ENCODE results near the gene FLNC.

Gene FLNC

DNA sequence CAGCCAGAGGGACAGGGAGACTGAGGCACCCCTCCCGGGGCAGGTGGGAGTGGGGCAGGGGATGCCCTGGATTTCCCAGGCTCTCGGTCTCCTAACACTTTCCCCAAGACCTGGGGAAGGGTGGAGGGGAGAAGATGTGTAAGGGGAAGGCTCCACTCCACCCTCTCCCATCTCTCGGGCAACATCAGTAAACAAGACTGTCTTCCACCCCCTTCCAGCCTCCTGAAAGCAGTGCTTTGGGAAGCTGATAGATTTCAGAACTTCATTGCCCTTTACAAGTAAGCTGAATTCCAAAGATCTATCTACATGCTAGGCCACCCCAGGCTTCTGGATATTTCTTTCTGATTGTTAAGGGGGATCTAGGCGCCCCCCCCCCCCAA, 3.7 kb downstream of the FLNC start:
- Histone ChIP-seq H2AFZ (no peak overlapping the region), H3K79me2 (no peaks in the 10 kb centered on the region), H3K27ac (no peak overlapping the region), H3K9ac (no peak overlapping the region), H3K27me3 (ENCODE audit: control insufficient read depth, insufficient read depth, low read length) (no peaks in the 10 kb centered on the region), H3K36me3 (ENCODE audit: control insufficient read depth, insufficient read depth, low read length) (no peaks in the 10 kb centered on the region), H3K4me3 (ENCODE audit: low read depth, low read length) (no peak overlapping the region), H3K4me1 (peaks cover 14% of the 10 kb centered on the region), H3K4me2 (ENCODE audit: low read length) (no peak overlapping the region), H3K9me3 (ENCODE audit: control insufficient read depth, low read length) (no peaks in the 10 kb centered on the region)
- TF ChIP-seq, protein P1, sequence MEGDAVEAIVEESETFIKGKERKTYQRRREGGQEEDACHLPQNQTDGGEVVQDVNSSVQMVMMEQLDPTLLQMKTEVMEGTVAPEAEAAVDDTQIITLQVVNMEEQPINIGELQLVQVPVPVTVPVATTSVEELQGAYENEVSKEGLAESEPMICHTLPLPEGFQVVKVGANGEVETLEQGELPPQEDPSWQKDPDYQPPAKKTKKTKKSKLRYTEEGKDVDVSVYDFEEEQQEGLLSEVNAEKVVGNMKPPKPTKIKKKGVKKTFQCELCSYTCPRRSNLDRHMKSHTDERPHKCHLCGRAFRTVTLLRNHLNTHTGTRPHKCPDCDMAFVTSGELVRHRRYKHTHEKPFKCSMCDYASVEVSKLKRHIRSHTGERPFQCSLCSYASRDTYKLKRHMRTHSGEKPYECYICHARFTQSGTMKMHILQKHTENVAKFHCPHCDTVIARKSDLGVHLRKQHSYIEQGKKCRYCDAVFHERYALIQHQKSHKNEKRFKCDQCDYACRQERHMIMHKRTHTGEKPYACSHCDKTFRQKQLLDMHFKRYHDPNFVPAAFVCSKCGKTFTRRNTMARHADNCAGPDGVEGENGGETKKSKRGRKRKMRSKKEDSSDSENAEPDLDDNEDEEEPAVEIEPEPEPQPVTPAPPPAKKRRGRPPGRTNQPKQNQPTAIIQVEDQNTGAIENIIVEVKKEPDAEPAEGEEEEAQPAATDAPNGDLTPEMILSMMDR (IDR thresholded peaks at IDR 0.05), result no peak

DNA sequence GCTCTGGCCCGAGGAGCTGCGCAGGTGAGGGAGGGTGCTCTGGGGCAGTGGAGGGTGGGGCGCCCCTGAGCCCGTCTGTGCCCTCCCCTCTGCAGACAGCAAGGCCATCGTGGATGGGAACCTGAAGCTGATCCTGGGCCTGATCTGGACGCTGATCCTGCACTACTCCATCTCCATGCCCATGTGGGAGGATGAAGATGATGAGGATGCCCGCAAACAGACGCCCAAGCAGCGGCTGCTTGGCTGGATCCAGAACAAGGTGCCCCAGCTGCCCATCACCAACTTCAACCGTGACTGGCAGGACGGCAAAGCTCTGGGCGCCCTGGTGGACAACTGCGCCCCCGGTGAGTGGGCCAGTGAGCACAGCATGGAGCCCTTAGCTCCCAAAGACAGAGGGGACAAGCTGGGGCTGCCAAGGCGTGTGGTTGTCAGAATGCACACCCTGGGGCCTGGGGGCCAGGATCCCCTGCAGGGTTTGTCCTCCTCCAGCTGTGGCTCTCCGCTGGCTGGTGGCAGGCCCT, 5.1 kb downstream of the FLNC start:
- H3K27me3 ChIP-seq (ENCODE audit: control insufficient read depth, insufficient read depth, low read length), result no peaks in the 10 kb centered on the region
- H3K4me3 ChIP-seq (ENCODE audit: low read depth, low read length), result no peak overlapping the region
- H3K9ac ChIP-seq, result no peak overlapping the region
- TF ChIP-seq, protein P1 (IDR thresholded peaks at IDR 0.05), result no peak
- H3K36me3 ChIP-seq (ENCODE audit: control insufficient read depth, insufficient read depth, low read length), result no peaks in the 10 kb centered on the region
- H2AFZ ChIP-seq, result no peak overlapping the region
- no peak overlapping the region for H3K4me2 ChIP-seq (ENCODE audit: low read length)
- H3K27ac ChIP-seq, result no peak overlapping the region
- H3K79me2 ChIP-seq, result no peaks in the 10 kb centered on the region
- H3K4me1 ChIP-seq, result peaks cover 14% of the 10 kb centered on the region
- no peaks in the 10 kb centered on the region for H3K9me3 ChIP-seq (ENCODE audit: control insufficient read depth, low read length)

DNA sequence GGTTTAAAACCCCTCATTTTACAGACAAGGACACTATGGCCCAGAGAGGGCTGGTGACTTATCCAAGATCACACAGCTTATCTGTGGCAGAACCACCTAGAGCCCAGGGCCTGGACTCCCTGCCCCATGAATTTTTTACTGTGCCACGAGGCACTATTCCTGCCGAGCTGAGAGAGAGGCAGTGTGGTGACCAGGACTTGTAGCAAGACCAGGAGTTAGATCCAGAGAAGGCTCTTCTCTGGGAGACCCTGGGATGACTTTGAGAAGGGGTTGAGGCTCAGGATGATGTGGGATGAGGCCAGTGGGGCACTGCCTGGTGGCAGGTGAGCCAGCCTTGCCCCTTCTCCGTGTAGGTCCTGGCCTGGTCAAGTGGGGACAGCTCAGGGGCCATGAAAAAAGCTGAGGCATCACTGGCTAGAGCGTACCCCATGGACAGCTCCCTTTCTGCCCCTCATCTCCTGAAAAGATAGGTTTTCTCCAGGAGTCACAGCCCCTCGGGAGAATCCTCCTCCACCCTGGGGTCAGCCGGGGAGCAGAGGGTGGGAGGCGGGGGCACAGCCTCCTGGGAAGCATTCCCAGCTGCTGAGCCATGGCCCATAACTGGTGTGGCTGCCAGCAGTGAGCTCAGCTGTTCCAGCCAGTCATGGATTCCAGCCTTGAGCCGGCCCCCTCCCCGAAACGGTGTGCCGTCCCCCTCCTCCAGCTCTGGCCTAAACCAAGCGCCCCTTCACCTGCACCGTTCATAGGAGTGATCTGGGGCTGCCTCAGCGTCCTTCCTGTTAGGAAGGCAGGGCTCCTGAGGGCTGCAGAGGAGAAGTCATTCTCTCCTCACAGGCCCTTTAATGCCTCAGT, 5.8 kb downstream of the FLNC start:
- H3K79me2 ChIP-seq, result no peaks in the 10 kb centered on the region
- H3K27me3 ChIP-seq (ENCODE audit: control insufficient read depth, insufficient read depth, low read length), result no peaks in the 10 kb centered on the region
- peaks cover 10% of the 10 kb centered on the region for H3K4me1 ChIP-seq
- H3K9ac ChIP-seq, result no peak overlapping the region
- H3K9me3 ChIP-seq (ENCODE audit: control insufficient read depth, low read length), result no peaks in the 10 kb centered on the region
- no peak overlapping the region for H3K4me3 ChIP-seq (ENCODE audit: low read depth, low read length)
- TF ChIP-seq, protein P1 (IDR thresholded peaks at IDR 0.05), result no peak
- H3K27ac ChIP-seq, result no peak overlapping the region
- H2AFZ ChIP-seq, result no peak overlapping the region
- H3K36me3 ChIP-seq (ENCODE audit: control insufficient read depth, insufficient read depth, low read length), result no peaks in the 10 kb centered on the region
- H3K4me2 ChIP-seq (ENCODE audit: low read length), result no peak overlapping the region

DNA sequence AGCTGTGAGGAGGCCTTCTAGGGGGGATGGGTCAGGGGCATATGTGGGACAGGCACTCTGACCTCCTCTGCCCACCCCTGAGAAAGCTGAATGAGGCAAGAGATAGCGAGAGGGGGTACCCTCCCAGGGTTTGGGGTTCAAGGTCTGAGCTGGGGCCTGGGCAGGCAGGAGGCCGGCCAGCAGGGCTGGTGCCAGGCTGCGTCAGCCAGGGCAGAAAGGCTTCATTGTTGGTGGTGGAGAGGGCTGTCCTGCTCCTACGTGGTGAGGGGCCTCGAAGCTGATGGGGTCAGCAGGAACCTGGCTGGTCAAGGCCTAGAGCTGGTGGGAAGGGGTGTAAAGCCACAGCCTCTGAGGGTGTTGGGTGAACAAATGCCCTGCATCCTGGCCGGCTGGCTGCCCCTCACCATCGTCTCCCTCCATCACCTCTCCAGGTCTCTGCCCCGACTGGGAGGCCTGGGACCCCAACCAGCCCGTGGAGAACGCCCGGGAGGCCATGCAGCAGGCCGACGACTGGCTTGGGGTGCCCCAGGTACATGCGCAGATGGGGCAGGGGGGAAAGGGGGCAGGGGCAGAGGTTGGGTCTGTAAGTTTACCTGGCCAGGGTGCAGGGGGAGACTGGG, 6.6 kb downstream of the FLNC start:
- Histone ChIP-seq H3K36me3 (ENCODE audit: control insufficient read depth, insufficient read depth, low read length) (no peaks in the 10 kb centered on the region), H2AFZ (no peak overlapping the region), H3K9ac (no peak overlapping the region), H3K79me2 (no peaks in the 10 kb centered on the region), H3K9me3 (ENCODE audit: control insufficient read depth, low read length) (no peaks in the 10 kb centered on the region), H3K4me1 (peaks cover 7% of the 10 kb centered on the region), H3K27me3 (ENCODE audit: control insufficient read depth, insufficient read depth, low read length) (no peaks in the 10 kb centered on the region), H3K27ac (no peak overlapping the region), H3K4me2 (ENCODE audit: low read length) (no peak overlapping the region), H3K4me3 (ENCODE audit: low read depth, low read length) (no peak overlapping the region)
- TF ChIP-seq, protein P1 (IDR thresholded peaks at IDR 0.05), result no peak
